Left renal cortex interstitium (tissue), 4 donors: ENCODE data around the gene PEF1. TPM values are rescaled to one million over a fixed set of nuclear protein-coding genes. Genes with fewer than 3 reads are reported as not detected.

Experiments
- DNase-seq, 4 donors: peaks; one replicate each; pipeline ENCODE4 v3.0.0-alpha.2; 2013; ENCODE audit warnings: low read depth in 4 of 4, low spot score in 2 of 4, missing footprints in 1 of 4
- polyA plus RNA-seq, 4 donors: library from polyadenylated mRNA; unstranded; fragments of 120-200 nt; gene quantifications; one replicate each; pipeline ENCODE4 v1.2.1, GENCODE V29; 2013; ENCODE audit not compliant: insufficient read length in 4 of 4

PEF1 gene
- polyA plus RNA-seq, 4 donors, result 70.0 to 80.1 (median 79.1) TPM

GRCh38 chr1:31617916-31618746 is 26.5 kb downstream of the PEF1 start:
- peak in 2 of 4 donors; percentile 51 to 54 for DNase-seq

GRCh38 chr1:31617218-31617915 is 27.3 kb downstream of the PEF1 start, which contains the start of gene HCRTR1:
Gene HCRTR1 (plus strand): TSS chr1:31617689. CDS start chr1:31619193, 1,504 bp downstream.
- DNase-seq, result no peak

GRCh38 chr1:31615939-31616338 is 28.7 kb downstream of the PEF1 start:
- no peak for DNase-seq

GRCh38 chr1:31615414-31615813 is 29.3 kb downstream of the PEF1 start:
- no peak for DNase-seq

GRCh38 chr1:31614414-31615005 is 30.2 kb downstream of the PEF1 start:
- no peak for DNase-seq

- peak in 1 of 4 donors; percentile 44 for DNase-seq
Measured at GRCh38 chr1:31609514-31610118, 35.1 kb downstream of the PEF1 start.

- DNase-seq, result no peak
Measured at GRCh38 chr1:31607360-31607759, 37.3 kb downstream of the PEF1 start.

GRCh38 chr1:31605908-31606427 is 38.7 kb downstream of the PEF1 start:
- DNase-seq, result no peak

- DNase-seq, result no peak
Measured at GRCh38 chr1:31602081-31602480, 42.6 kb downstream of the PEF1 start.

- DNase-seq, result no peak
Measured at GRCh38 chr1:31600641-31601040, 44.0 kb downstream of the PEF1 start.

GRCh38 chr1:31598980-31599379 is 45.7 kb downstream of the PEF1 start:
- no peak for DNase-seq

- no peak for DNase-seq
Measured at GRCh38 chr1:31596737-31597097, 48.0 kb downstream of the PEF1 start.

GRCh38 chr1:31595836-31596736 is 48.6 kb downstream of the PEF1 start:
- no peak for DNase-seq

- DNase-seq, result no peak
Measured at GRCh38 chr1:31593770-31594632, 50.7 kb downstream of the PEF1 start.

- DNase-seq, result no peak
Measured at GRCh38 chr1:31593136-31593665, 51.5 kb downstream of the PEF1 start.

GRCh38 chr1:31592132-31592531 is 52.5 kb downstream of the PEF1 start:
- no peak for DNase-seq

- no peak for DNase-seq
Measured at GRCh38 chr1:31591425-31592093, 53.1 kb downstream of the PEF1 start.
